HG02885 (cell line): ENCODE data around the gene C15orf62.

Experiments used
- ATAC-seq: cut with Tn5 transposase; IDR thresholded peaks from one replicate; pipeline ENCODE4 v1.9.1; 2021; ENCODE audit warnings: mild to moderate bottlenecking; ENCODE audit not compliant: unreplicated experiment, poor library complexity

The C15orf62 gene

DNA sequence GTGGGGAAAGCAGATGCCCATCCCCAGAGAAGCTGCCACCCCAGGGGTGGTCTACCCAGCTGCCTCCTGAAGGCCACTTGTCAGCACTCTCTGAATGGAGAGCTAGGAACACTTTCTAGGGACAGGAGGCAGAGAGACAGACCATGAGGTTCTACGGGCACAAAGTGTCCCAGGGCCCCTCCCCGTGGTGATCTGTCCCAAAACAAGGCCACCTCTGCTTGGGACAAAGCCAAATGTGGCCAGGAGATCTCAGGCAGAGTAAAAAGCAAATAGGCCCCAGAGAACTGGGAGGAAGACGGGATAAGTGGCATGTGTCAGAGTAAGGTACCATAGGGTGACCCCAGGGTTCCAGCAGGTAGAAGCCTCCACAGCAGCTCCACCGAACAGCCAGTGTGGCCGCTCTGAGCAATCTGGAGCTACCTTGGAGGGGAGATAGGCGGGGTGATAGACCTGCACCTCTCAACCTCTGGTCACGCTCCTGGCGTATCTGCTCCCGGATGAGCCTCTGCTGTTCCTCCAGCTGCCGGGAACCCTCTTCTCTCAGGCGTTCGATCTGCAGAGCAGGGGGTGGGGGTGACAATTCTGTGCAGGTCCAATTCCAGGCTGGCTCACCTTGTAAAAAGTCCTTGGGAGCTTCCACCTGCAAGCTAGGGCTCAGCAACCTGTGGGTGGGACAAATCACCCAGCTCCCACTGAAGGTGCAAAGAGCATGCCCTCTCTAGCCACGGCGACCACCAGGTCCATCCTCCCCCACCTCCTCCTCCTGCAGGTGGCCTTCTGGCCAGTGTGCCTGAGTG lies 6.2 kb downstream of the C15orf62 start:
- no peak for ATAC-seq

DNA sequence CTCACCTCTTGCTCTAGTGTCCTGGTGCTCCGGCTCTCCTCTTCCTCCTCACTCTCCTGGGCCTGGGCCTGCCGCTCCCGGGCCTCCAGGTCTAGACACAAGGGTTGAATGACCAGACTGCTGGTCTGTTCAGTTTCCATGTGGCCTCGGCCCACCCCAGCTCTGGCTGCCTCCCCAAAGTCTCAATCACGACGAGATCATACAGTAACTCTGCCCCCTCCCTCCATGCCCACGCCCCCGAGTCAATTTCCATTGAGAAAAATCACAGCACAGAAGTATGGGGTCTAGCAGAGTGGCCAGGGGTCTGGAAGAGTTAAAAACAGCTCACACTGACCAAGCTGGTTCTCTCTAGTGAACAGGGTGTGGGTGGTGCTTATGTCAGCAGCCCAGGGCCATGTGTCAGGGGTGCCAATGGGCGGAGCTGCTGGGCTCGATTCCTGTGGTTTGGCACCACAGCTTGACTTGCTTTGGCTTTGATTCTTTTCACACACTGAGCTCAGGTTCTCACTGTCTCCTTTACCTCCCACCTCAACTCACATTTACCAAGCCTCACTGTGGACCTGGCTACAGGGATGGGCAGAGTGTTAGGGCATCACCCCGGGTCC lies 6.9 kb downstream of the C15orf62 start:
- no peak for ATAC-seq

DNA sequence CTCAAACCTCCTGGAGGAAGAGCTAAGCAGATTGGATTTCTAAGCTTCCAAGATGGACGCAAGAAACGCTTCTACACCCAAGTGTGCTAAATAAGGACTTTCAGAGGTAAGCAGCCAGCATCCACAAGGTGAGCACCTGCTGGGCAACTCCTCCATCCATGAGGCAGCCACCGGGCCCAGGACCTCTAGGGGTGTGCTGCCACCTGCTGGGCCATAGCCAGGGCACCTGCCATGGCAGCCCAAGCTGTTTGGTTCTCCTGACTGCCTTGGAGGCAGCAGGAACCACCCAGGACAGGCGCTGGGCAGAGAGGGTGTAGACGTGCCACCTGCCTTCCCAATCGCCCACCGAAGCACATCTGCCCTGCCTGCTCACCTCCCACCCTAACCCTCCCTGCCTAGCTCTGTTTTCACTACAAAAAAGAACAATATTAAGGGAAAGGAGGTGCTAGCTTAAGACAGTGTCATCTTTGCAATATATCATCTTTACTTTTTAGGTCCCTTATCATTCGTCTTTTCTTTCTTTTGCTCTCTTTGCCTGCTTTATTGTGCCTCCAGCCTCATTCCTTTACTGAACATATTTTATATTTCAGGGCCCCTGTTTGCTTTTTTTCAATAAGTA lies 12.9 kb downstream of the C15orf62 start:
- peak; percentile 66 for ATAC-seq

- ATAC-seq: no peak
Measured at GRCh38 chr15:40785164-40785563, 15.4 kb downstream of the C15orf62 start.

- no peak for ATAC-seq
Measured at GRCh38 chr15:40785814-40786213, 16.0 kb downstream of the C15orf62 start.

DNA sequence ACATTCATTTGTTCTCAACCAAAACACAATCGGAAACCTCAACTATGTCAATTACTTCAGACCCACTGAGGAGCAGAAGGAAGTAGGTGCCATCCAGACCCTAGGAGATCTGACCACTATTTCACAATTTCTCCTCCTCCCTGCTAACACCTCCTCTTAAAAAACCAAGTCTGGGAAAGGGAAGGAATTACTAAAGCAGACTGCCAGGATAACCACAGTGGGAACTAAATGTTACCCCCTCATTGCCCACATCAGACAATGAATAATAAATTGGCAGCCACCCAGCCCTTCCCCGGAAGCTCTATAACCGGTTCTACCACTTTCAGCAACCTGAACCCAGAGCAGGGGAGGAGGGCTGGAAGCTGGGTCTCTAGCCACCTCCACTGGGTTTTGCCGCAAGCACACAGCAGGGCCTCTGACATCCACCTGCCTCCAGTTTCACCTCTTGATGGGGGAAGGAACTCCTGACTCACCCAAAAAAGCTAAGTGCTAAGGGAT lies 17.6 kb downstream of the C15orf62 start:
- ATAC-seq: no peak

DNA sequence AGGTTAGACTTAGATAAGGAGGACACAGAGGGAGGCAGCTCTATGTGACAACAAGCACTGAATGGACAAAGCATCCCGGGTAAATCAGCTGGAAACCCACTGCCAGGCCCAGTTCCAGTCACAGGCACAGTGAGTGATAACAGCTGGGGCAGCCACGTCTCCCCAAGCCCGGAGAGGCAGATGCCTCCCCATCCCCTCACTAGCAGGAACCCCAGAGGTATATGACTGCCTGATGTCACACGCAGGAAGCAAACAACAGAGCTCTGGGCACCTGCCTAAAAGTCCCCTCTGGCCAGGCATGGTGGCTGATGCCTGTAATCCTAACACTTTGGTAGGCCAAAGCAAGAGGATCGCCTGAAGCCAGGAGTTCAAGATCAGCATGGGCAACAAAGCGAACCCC lies 18.2 kb downstream of the C15orf62 start:
- no peak for ATAC-seq

DNA sequence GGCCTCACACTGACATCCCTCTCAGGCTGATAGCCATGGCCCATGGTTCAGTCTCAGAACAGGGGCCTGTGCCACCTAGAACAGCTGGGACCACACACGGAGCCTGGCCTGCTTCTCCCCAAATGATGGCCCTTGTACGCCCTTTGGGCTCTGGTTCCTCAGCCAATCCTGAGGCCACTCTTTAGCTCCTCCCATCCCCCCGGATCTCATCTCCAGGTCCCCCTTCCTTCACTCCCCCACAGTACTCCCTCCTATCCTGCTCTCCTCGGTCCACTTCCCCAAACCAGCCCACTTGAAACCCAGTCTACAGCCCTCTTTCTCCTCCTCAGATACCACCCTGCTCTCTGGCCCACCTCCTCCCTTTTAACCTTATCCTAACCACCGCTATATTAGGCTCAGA lies 19.3 kb downstream of the C15orf62 start:
- ATAC-seq: no peak

DNA sequence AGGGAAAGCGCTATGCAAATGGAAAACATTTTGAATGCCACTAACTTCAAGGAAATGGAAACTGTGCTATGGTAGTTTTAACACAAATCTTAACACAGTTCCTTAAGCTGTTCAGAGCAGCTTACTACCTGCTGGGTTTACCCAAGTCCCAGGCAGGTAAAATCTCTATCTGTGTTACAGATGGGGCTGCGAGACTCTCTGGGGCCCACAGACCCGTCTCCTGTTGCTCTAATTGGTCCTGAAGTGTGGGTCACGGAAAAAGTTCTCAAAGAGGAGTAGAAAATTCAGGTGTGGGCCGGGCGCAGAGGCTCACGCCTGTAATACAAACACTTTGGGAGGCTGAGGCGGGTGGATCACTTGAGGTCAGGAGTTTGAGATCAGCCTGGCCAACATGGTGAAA lies 20.2 kb downstream of the C15orf62 start:
- no peak for ATAC-seq

DNA sequence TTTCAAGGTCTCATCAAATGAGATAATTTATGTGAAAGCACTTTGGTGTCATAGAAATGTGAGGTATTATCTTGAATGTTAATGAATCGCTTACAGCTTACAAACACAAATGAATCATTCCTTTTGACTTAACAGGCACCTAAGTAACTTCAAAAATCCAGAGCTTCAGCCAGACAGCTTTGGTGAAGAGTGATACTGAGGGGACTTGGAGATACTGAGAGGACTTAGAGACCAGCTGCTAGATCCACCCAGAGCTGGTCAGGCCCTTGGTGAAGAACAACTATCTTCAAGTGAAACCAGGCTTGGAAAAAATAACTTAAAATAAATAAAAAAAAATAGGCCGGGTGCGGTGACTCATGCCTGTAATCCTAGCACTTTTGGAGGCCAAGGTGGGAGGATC lies 20.9 kb downstream of the C15orf62 start:
- ATAC-seq: no peak

GRCh38 chr15:40792394-40792793 lies 22.6 kb downstream of the C15orf62 start:
- ATAC-seq: no peak

DNA sequence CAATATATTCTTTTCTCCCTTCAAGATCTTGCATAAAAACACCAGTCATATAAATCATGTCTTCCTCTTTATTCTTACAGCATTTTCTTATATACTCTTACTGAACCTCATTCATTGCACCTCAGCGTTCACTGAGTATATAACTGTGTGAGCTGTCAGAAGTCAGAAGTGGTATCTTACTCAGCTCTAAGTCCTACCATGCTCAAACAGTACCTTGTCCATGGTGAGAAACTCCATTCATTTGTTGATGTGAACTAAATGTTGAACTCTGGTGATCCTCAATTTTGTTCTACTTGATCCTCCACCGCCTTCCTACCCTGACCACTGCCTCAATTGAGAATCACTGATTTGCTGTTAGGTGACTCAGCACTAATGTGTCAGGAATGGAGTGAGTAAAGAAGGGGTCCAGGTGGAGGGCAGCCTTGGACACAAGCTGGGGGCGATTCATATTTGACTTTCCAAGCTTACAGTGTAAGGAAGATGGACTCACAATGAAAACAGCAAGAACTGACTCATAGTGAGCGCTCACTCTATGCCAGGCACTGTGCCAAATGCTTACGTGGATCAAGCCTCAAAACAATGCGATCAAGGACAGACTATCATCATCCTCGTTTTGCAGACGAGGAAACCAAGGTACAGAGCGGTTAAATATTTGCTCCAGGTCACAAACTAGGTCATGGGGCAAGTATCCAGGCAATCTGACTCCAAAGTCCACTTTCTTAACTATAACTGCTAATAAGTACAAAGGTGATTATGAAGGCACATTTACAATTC lies 23.6 kb downstream of the C15orf62 start:
- no peak for ATAC-seq

- ATAC-seq: no peak
Measured at GRCh38 chr15:40796041-40796440, 26.3 kb downstream of the C15orf62 start.

GRCh38 chr15:40796512-40796911 lies 26.7 kb downstream of the C15orf62 start:
- ATAC-seq: no peak

GRCh38 chr15:40799523-40799922 lies 29.7 kb downstream of the C15orf62 start:
- no peak for ATAC-seq

- ATAC-seq: no peak
Measured at GRCh38 chr15:40803076-40803475, 33.3 kb downstream of the C15orf62 start.

DNA sequence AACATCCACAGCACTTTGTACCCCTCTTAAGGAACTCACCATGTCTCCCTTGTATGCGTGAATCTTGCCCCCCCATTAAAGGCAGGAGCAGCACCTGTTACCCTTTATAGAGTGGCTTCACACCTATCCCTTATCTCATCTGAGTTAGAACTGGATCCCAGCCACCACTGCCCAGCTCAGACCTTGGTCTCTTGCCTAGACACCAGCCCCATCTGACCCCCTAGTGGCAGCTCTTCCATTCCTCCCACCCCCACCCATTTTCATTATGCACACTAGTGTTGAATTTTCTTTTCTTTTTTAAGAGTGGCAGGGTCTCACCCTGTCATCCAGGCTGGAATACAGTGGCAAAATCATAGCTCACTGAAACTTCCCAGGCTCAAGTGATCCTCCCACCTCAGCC lies 33.9 kb downstream of the C15orf62 start:
- no peak for ATAC-seq

- ATAC-seq: no peak
Measured at GRCh38 chr15:40806672-40807027, 36.9 kb downstream of the C15orf62 start.

GRCh38 chr15:40807028-40807887 lies 37.5 kb downstream of the C15orf62 start, which contains the start of the genes DNAJC17 and ZFYVE19:
Gene DNAJC17, minus strand, starts transcription at chr15:40807473. Its CDS starts 27 bp downstream, at chr15:40807446.
Gene ZFYVE19, plus strand, starts transcription at chr15:40807089. Its CDS starts 501 bp downstream, at chr15:40807590.
- ATAC-seq: peak; percentile 94
